ENCODE measurements around the gene PCNT.

PCNT gene, protein sequence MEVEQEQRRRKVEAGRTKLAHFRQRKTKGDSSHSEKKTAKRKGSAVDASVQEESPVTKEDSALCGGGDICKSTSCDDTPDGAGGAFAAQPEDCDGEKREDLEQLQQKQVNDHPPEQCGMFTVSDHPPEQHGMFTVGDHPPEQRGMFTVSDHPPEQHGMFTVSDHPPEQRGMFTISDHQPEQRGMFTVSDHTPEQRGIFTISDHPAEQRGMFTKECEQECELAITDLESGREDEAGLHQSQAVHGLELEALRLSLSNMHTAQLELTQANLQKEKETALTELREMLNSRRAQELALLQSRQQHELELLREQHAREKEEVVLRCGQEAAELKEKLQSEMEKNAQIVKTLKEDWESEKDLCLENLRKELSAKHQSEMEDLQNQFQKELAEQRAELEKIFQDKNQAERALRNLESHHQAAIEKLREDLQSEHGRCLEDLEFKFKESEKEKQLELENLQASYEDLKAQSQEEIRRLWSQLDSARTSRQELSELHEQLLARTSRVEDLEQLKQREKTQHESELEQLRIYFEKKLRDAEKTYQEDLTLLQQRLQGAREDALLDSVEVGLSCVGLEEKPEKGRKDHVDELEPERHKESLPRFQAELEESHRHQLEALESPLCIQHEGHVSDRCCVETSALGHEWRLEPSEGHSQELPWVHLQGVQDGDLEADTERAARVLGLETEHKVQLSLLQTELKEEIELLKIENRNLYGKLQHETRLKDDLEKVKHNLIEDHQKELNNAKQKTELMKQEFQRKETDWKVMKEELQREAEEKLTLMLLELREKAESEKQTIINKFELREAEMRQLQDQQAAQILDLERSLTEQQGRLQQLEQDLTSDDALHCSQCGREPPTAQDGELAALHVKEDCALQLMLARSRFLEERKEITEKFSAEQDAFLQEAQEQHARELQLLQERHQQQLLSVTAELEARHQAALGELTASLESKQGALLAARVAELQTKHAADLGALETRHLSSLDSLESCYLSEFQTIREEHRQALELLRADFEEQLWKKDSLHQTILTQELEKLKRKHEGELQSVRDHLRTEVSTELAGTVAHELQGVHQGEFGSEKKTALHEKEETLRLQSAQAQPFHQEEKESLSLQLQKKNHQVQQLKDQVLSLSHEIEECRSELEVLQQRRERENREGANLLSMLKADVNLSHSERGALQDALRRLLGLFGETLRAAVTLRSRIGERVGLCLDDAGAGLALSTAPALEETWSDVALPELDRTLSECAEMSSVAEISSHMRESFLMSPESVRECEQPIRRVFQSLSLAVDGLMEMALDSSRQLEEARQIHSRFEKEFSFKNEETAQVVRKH (N-terminal part only)

DNA sequence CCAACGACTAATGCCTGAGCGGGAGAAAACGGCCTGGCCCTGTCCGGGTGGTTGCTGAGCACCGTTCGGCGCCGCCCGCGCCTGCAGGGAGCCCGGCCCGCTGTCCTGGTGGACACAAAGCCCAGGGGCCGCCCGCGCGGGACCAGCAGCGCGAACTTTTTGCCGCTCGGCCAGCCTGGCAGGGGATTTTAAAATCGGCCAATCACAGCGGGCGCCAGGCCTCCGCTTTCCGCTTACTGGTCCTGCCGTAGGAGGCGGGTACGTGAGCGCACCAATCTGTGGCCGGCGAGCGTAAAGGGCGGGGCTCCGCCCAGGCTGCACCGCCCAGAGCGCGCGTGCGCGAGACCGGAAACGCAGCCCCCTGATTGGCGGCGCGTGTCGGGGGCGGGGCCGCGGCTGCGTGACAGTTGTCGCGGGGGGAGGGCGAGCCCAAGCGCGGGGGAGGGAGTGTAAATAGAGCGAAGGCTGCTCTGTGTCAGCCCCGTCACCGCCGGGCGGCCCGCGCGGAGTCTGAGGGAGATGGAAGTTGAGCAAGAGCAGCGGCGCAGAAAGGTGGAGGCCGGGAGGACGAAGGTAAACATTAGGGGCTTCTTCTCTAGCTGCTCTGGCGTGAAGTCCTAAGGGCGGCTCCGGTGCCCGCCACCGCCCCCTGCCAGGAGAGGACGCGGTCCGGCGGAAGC, at the start of gene PCNT, which contains the start of gene C21orf58:
Gene PCNT, plus strand, starts transcription at position 447 of the 680 bp plus-strand sequence. Its CDS starts 73 bp downstream, at position 520.
Gene C21orf58, minus strand, starts transcription at position 161 of the 680 bp plus-strand sequence. CDS start 1,132 bp downstream, outside the sequence.
- DNase-seq = peak; percentile 95

- no peak for DNase-seq
Observed at GRCh38 chr21:46274797-46275390, 49.1 kb upstream of the PCNT start.

- DNase-seq = no peak
Observed at GRCh38 chr21:46284077-46284644, 39.8 kb upstream of the PCNT start.

DNA sequence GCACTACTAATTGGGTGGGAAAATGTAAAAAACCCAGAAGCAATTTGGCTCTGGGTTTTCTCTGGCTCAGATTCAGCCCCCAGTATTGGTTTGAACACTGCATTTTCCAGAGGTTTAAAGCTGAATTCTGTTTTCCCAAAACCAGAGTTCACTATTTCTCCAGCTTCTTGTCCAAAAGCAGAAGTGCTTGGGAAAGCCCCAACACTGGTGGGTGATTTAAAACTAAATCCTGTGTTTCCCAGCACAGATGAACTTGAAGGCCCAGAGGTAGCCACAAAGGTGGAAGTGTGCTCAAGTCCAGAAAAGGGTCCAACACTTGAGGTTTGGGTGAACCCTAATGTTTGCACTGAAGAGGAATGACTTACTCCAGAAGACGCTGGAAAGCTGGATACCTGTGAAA, 39.2 kb upstream of the PCNT start:
- no peak for DNase-seq

- no peak for DNase-seq
Observed at GRCh38 chr21:46285206-46285661, 38.7 kb upstream of the PCNT start, which contains the start of gene MCM3AP. Gene MCM3AP (minus strand): TSS chr21:46285611. CDS start chr21:46285286, 325 bp downstream.

GRCh38 chr21:46285761-46286647, 38.0 kb upstream of the PCNT start, which contains the start of gene YBEY:
Gene YBEY (plus strand): TSS chr21:46286342. CDS start chr21:46286914, 572 bp downstream.
- peak; percentile 88 for DNase-seq

DNA sequence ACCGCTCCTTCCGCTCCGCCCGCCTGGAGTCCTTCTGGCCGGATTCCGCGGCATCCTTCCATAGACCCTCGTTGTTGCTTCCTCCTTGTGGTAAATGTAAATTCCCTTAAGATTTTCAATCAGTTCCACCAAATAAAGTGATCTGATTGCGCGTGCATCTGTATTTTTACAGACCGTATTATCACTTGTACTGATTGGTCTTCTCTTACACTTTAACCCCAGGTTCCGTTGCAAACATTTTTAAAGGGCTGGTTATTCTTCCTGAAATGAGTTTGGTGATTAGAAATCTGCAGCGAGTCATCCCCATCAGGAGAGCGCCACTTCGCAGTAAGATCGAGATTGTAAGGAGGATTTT, 37.3 kb upstream of the PCNT start:
- no peak for DNase-seq

DNA sequence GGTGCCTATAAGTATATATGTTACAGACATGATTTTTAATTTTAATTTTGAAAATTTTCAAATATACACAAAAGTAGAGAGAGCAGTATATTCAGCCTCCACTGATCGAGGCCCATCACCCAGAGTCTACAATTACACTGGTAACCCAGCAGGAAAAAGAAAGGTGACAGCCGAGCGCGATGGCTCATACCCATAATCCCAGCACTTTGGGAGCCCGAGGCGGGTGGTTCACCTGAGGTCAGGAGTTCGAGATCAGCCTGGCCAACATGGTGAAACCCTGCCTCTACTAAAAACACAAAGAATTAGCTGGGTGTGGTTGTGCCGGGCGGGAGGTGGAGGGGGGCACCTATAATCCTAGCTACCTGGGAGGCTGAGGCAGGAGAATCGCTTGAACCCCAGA, 36.4 kb upstream of the PCNT start:
- no peak for DNase-seq

DNA sequence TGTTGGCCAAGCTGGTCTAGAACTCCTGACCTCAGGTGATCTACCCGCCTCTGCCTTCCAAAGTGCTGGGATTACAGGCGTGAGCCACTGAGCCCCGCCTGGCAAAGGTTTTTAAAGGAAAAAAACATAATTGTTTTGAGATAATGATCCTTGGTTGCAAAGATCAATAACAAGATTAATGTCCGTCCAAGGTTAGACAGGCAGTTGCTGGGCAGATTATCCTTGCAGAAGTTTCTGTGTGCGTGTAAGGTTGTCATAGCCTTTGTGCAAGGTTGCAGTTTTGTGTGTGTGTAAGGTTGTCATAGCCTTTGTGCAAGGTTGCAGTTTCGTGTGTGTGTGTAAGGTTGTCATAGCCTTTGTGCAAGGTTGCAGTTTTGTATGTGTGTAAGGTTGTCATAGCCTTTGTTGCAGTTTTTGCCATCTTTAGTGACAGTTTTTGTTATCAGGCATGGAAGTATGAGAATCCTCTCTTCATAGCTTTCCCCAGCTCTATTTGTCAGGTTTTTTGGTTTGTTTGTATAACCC, 34.2 kb upstream of the PCNT start:
- DNase-seq = no peak

GRCh38 chr21:46291561-46291960, 32.4 kb upstream of the PCNT start:
- DNase-seq = no peak

DNA sequence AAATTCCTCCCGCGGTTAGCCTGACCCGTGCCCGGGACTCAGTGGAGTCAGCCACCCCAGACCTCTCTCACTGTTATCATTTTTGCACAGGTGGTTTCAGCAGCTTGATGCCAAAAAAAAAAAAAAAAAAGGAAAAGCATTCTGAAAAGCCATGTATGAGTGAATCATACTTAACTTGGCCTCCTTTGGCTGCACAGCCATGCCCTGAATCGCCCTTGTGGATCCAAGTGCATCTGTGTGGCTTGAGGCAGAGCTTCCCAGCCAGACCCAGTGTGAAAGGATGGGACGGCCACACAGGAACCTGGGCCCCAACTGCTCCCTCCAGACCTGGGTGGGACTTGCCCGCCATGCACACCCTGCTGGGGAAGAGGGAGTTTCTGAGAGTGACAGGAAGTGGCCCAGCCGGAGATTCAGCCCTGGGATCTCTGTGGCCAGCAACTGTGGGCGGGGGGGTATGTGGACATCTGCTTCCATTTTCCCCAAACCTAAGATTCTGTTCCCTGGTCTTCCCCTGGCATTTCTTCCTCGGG, 29.2 kb upstream of the PCNT start:
- DNase-seq = no peak

DNA sequence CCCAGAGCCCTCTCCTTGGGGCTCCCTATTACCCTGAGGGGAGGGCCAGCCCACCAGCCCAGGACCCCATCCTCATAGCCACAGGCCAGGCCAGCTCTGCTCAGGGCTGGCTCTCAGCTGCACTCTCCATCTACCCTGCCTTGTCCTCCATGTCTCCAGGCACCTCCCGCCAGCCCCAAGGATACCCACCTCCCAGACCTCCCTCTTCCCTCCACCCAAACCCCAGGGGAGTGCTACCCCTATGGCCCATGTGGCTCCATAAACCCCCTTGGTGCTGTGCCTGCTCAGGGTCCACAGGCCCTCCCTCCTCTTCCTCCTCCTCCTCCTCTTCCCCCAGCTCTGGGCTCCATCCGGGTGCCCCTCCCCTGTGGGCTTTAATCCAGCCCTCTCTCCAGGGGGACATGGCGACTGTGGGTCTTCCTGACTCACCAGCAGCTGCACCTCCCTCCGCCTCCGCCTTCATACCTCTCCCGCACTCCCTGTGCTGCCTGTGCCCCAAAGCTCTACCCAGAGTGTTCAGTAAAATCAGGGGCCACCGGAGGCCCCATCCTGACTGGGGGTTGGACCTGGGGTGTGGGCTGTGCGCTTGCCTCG, 28.7 kb upstream of the PCNT start:
- DNase-seq = no peak

GRCh38 chr21:46295996-46296752, 27.8 kb upstream of the PCNT start:
- DNase-seq = no peak

DNA sequence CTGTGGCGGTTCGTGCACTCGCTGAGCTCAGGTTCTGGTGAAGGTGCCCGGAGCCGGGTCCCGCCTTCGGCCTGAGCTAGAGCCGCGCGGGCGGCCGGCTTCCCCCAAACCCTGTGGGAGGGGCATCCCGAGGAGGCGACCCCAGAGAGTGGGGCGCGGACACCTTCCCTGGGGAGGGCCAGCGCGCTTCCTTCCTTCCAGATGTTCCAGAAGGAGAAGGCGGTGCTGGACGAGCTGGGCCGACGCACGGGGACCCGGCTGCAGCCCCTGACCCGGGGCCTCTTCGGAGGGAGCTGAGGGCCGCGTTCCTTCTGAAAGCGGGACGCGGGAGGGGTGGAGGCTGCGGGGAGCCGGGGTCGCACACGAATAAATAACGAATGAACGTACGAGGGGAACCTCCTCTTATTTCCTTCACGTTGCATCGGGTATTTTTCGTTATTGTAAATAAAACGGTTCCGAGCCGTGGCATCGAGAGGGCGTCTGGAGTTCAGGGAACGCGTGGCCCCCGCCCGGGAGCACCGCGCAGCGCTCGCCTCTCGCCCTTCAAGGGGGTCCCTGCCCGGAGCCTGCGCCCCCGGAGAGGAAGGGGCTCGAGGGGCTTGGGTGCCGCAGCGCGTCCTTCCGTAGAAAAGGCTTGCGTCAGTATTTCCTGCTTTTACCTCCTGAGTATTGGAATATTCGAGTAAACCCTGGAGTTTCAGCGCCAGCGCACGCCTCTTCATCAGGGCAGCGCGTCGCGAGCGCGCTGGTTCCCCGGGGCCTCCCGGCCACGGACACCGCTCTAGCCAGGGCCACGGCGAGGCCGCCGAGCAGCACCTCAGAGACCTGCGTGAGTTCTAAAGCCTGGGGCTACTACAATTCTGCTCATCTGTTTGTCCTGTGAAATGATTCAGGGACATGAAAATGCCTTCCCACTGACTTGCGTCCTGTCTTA, 26.4 kb upstream of the PCNT start:
- DNase-seq = no peak

GRCh38 chr21:46299167-46299566, 24.8 kb upstream of the PCNT start:
- DNase-seq = no peak

DNA sequence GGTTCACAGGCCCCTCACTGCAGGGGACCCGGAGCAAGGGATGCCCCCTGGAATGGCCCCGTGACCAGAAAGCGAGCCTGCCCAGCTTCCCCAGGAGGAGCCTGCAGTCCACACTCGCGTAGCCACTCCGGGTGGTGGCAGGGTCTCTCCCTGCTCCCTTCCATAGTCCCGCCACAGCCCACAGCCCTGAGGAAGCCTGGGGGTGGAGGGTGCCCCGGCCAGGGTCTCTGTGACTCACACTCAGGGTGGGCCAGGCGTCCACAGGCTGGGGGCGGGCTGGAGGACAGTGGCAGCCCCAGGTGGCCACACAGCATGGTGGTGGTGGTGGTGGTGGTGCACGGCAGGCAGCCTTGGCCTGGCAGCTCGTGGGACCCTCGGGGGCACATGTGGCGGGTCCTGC, 22.2 kb upstream of the PCNT start:
- no peak for DNase-seq

DNA sequence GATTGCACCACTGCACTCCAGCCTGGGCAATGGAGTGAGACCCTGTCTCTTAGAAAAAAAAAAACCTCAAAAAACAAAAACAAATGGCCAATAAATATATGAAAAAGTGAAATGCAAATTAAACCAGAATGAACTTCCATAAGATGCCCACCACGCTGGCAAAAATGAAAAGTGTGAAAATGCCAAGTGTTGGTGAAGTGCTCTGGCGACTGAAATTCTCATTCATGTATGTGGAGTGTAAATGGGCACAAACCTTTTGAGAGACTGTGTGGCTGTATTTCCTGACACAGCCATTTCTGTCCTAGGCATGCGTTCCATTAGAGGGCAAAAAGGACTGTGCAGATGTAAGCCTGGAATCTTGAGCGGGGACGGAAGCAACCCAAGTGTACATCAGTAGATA, 19.5 kb upstream of the PCNT start:
- DNase-seq = no peak
